Measurements from ENCODE around the gene VTI1A. TPM values are rescaled to one million over a fixed set of nuclear protein-coding genes. Genes with fewer than 3 reads are reported as not detected.

The VTI1A gene
- total RNA-seq, 6 experiments from 2014 or later, result 11.2 to 26.2 (median 12.3) TPM

DNA sequence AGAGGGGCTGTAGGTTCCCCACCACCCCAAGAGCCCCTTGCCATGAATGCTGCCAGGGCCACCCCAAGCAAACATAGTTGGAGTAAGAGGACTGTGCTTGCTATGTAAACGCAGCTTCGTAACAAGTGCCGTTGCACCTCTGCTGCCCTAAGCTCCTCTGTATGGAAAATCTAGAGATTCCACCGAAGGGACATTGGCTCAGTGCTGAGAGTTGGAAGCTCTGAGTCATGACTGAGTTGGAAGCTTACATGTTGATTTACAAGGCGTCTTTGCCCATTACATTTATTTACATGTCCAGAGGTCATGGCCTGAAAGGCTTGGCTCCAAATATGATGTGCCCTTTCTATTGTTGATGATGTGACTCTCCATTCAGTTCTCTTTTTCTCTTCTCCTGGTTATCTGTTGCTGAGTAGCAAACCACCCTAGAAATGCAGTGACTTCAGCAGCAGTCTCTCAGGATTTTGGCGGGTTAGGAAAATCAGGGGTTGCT lies 270.0 kb downstream of the VTI1A start:
- ATAC-seq, result peak; percentile 88 to 94 (median 90)
- DNase-seq, result peak in 2 of 3 donors; percentile 31 to 64
- H3K36me3 ChIP-seq, result no peaks in the 10 kb centered on the region
- intact Hi-C loops (cut with DNase I), result no loop called here
- H3K4me3 ChIP-seq, result no peak overlapping the region
- peak overlapping the region; percentile 36 to 59 (median 56) for H3K27ac ChIP-seq
- 41% methylated on average over 4 of the region's 6 CpGs for WGBS (ENCODE audit: insufficient coverage, low coverage, low lambda C conversion rate, missing lambda C conversion rate)
- H3K4me1 ChIP-seq, result peaks cover 0 to 5% (median 2%) of the 10 kb centered on the region in 4 donors
- H3K9me3 ChIP-seq, result no peaks in the 10 kb centered on the region
- no peaks in the 10 kb centered on the region for H3K27me3 ChIP-seq
- TF ChIP-seq, protein P1, sequence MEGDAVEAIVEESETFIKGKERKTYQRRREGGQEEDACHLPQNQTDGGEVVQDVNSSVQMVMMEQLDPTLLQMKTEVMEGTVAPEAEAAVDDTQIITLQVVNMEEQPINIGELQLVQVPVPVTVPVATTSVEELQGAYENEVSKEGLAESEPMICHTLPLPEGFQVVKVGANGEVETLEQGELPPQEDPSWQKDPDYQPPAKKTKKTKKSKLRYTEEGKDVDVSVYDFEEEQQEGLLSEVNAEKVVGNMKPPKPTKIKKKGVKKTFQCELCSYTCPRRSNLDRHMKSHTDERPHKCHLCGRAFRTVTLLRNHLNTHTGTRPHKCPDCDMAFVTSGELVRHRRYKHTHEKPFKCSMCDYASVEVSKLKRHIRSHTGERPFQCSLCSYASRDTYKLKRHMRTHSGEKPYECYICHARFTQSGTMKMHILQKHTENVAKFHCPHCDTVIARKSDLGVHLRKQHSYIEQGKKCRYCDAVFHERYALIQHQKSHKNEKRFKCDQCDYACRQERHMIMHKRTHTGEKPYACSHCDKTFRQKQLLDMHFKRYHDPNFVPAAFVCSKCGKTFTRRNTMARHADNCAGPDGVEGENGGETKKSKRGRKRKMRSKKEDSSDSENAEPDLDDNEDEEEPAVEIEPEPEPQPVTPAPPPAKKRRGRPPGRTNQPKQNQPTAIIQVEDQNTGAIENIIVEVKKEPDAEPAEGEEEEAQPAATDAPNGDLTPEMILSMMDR (IDR thresholded peaks at IDR 0.05), result no peak
- TF ChIP-seq POLR2A (IDR thresholded peaks at IDR 0.05), result no peak

DNA sequence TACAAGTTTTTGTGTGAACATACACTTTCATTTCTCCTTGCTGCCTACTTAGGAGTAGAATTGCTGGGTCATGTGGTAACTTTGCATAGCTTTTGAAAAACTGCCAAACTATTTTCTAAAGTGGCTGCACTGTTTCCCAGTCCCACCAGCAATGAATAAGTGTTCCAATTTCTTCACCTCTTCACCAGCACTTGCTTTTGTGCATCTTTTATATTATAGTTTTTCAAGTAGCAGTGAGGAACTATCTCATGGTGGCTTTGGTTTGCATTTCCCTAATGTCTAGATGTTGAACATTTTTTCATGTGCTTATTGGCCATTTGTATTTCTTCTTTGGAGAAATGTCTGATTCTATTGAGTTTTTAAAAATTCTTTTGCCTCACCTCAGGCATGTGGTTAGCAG lies 273.2 kb downstream of the VTI1A start:
- ATAC-seq, result no peak
- no peaks in the 10 kb centered on the region for H3K9me3 ChIP-seq
- peaks cover 0 to 5% (median 2%) of the 10 kb centered on the region in 4 donors for H3K4me1 ChIP-seq
- intact Hi-C loops (cut with DNase I), result no loop called here
- H3K36me3 ChIP-seq, result no peaks in the 10 kb centered on the region
- no peak for DNase-seq
- TF ChIP-seq, protein P1 (IDR thresholded peaks at IDR 0.05), result no peak
- no peak for TF ChIP-seq POLR2A (IDR thresholded peaks at IDR 0.05)
- no peak overlapping the region for H3K4me3 ChIP-seq
- H3K27me3 ChIP-seq, result no peaks in the 10 kb centered on the region
- no peak overlapping the region for H3K27ac ChIP-seq

GRCh38 chr10:112721080-112721698 lies 274.2 kb downstream of the VTI1A start:
- DNase-seq (no peak), ATAC-seq (peak; percentile 66 to 81 (median 71))
- H3K4me1 ChIP-seq, result peaks cover 0 to 5% (median 2%) of the 10 kb centered on the region in 4 donors
- no peak overlapping the region for H3K27ac ChIP-seq
- H3K27me3 ChIP-seq, result no peaks in the 10 kb centered on the region
- H3K9me3 ChIP-seq, result no peaks in the 10 kb centered on the region
- H3K36me3 ChIP-seq, result no peaks in the 10 kb centered on the region
- WGBS (ENCODE audit: insufficient coverage, low coverage, low lambda C conversion rate, missing lambda C conversion rate), result 36% methylated on average over 5 of the region's 5 CpGs
- TF ChIP-seq, protein P1 (IDR thresholded peaks at IDR 0.05), result peak; percentile 68 to 81 (median 76)
- no peak for TF ChIP-seq POLR2A (IDR thresholded peaks at IDR 0.05)
- H3K4me3 ChIP-seq, result no peak overlapping the region
- intact Hi-C loops (cut with DNase I), result no loop called here

- Histone ChIP-seq H3K27ac (no peak overlapping the region), H3K4me3 (no peak overlapping the region), H3K36me3 (no peaks in the 10 kb centered on the region), H3K27me3 (no peaks in the 10 kb centered on the region), H3K9me3 (no peaks in the 10 kb centered on the region), H3K4me1 (peaks cover 0 to 6% (median 2%) of the 10 kb centered on the region in 4 donors)
- ATAC-seq (no peak), DNase-seq (no peak)
- TF ChIP-seq, protein P1 (IDR thresholded peaks at IDR 0.05), result no peak
- TF ChIP-seq POLR2A (IDR thresholded peaks at IDR 0.05), result no peak
- 87% methylated on average over 3 of the region's 3 CpGs for WGBS (ENCODE audit: insufficient coverage, low coverage, low lambda C conversion rate, missing lambda C conversion rate)
- intact Hi-C loops (cut with DNase I), result no loop called here
Observed at GRCh38 chr10:112722758-112723157, 275.7 kb downstream of the VTI1A start.
